CD4-positive, alpha-beta T cell treated with Interferon gamma for 1 hour (primary cell): ENCODE measurements around the gene SERPINF2.
"Not testable (repeated sequence)": the region's sequence is repeated elsewhere in the genome, so short reads cannot be mapped to it uniquely, and the experiment has no call there.

Experiments used
- DNase-seq: peaks from one replicate; pipeline ENCODE4 v3.0.0-alpha.2; 2020

SERPINF2 gene

GRCh38 chr17:1796800-1797199 is 54.1 kb downstream of the SERPINF2 start:
- no peak for DNase-seq

GRCh38 chr17:1797323-1797722 is 54.7 kb downstream of the SERPINF2 start:
- no peak for DNase-seq

- DNase-seq: not testable (repeated sequence)
Observed at GRCh38 chr17:1797846-1798245, 55.2 kb downstream of the SERPINF2 start.

GRCh38 chr17:1800240-1800639 is 57.6 kb downstream of the SERPINF2 start:
- no peak for DNase-seq

- DNase-seq: no peak
Observed at GRCh38 chr17:1800712-1801111, 58.0 kb downstream of the SERPINF2 start.

GRCh38 chr17:1802429-1802828 is 59.8 kb downstream of the SERPINF2 start:
- DNase-seq: no peak

- no peak for DNase-seq
Observed at GRCh38 chr17:1803280-1803679, 60.6 kb downstream of the SERPINF2 start.
